Uterus (tissue), 4 donors: ENCODE results near the gene PBXIP1. TPM values are rescaled to one million over a fixed set of nuclear protein-coding genes. Genes with fewer than 3 reads are reported as not detected.

Experiments used
- DNase-seq, 2 donors: peaks; one replicate each; pipeline ENCODE4 v3.0.0-alpha.2; 2019 to 2020
- H3K27ac ChIP-seq, 2 donors: fragments of 200-600 bp; sonication (generic); 1 replicate in 1 of 2; 2 replicates in 1 of 2; pipeline ENCODE4 v1.5.1; 2016 to 2018
- H3K27me3 ChIP-seq, 2 donors: fragments of 200-600 bp; sonication (generic); one replicate each; pipeline ENCODE4 v1.5.1; 2018 to 2019; ENCODE audit warnings: control low read depth in 1 of 2
- H3K36me3 ChIP-seq, 2 donors: fragments of 200-600 bp; sonication (generic); one replicate each; pipeline ENCODE4 v1.5.1; 2019; ENCODE audit warnings: control low read depth in 1 of 2
- H3K4me1 ChIP-seq, 2 donors: fragments of 200-600 bp; sonication (generic); one replicate each; pipeline ENCODE4 v1.5.1; 2018 to 2019; ENCODE audit warnings: control low read depth in 1 of 2
- H3K4me3 ChIP-seq, 2 donors: fragments of 200-600 bp; sonication (generic); 1 replicate in 1 of 2; 2 replicates in 1 of 2; pipeline ENCODE4 v1.5.1; 2018 to 2019; ENCODE audit warnings: mild to moderate bottlenecking in 1 of 2
- H3K9me3 ChIP-seq, 2 donors: fragments of 200-600 bp; sonication (generic); one replicate each; pipeline ENCODE4 v1.5.1; 2019; ENCODE audit warnings: control low read depth in 1 of 2
- CTCF ChIP-seq, 4 experiments: fragments of 200-600 bp in 2 of 4; fragments of 450-650 bp in 2 of 4; sonication (generic) in 2 of 4; IDR thresholded peaks; one replicate each; pipeline ENCODE4 v1.5.1; 2016 to 2019; ENCODE audit warnings: antibody characterized with exemption in 4 of 4, mild to moderate bottlenecking in 2 of 4, moderate library complexity in 1 of 4
- POLR2A ChIP-seq, 2 donors: fragments of 450-650 bp; IDR thresholded peaks; one replicate each; pipeline ENCODE4 v1.6.1; 2016; ENCODE audit warnings: antibody characterized with exemption in 2 of 2, mild to moderate bottlenecking in 1 of 2, moderate library complexity in 1 of 2
- intact Hi-C: fragments of 100-400 bp; cut with DNase I; formaldehyde crosslinking; loops from one replicate; pipeline ENCODE4 v1.15.1; 2023; ENCODE audit warnings: low total_unique reads
- microRNA-seq: library from miRNA; unstranded; fragments of <30 nt; microRNA quantifications from one replicate; pipeline ENCODE4, GENCODE V29; 2016; ENCODE audit warnings: borderline microRNAs expressed, borderline replicate concordance
- small RNA-seq: library from RNA; depleted of rRNA; stranded (forward); fragments of <200 nt; gene quantifications from one replicate; pipeline ENCODE3, GENCODE V24; 2016
- total RNA-seq, 4 donors: library from RNA; depleted of rRNA in 3 of 4; stranded (reverse); fragments of >200 nt in 3 of 4; gene quantifications; one replicate each; pipeline versions ENCODE4 v1.1.0 to v1.2.4, GENCODE V29; 2014 to 2023
- donor health status: DM: yes; HTN: yes; CAD: no.

Gene PBXIP1
- total RNA-seq, 4 donors from 2014 or later, result 34.4 to 151 (median 88.6) TPM

- Histone ChIP-seq H3K4me1 (no peaks in the 10 kb centered on the region), H3K36me3 (no peaks in the 10 kb centered on the region), H3K27ac (no peak overlapping the region), H3K9me3 (no peaks in the 10 kb centered on the region), H3K27me3 (no peaks in the 10 kb centered on the region), H3K4me3 (no peak overlapping the region)
- TF ChIP-seq CTCF (IDR thresholded peaks at IDR 0.05) (no peak), POLR2A (IDR thresholded peaks at IDR 0.05) (no peak)
- intact Hi-C loops, result no loop called here
- no peak for DNase-seq
These were observed 56.9 kb downstream of the PBXIP1 start for GRCh38 chr1:154899041-154899440.

- no peak overlapping the region for H3K27ac ChIP-seq
- H3K9me3 ChIP-seq, result no peaks in the 10 kb centered on the region
- intact Hi-C loops, result no loop called here
- no peaks in the 10 kb centered on the region for H3K36me3 ChIP-seq
- no peak overlapping the region for H3K4me3 ChIP-seq
- no peaks in the 10 kb centered on the region for H3K4me1 ChIP-seq
- no peak for TF ChIP-seq CTCF (IDR thresholded peaks at IDR 0.05)
- no peak for TF ChIP-seq POLR2A (IDR thresholded peaks at IDR 0.05)
- H3K27me3 ChIP-seq, result no peaks in the 10 kb centered on the region
- DNase-seq, result no peak
These were observed 59.1 kb downstream of the PBXIP1 start for GRCh38 chr1:154896771-154897286.

- Histone ChIP-seq H3K27ac (no peak overlapping the region), H3K36me3 (no peaks in the 10 kb centered on the region), H3K4me3 (no peak overlapping the region), H3K9me3 (no peaks in the 10 kb centered on the region), H3K4me1 (no peaks in the 10 kb centered on the region), H3K27me3 (no peaks in the 10 kb centered on the region)
- TF ChIP-seq POLR2A (IDR thresholded peaks at IDR 0.05) (no peak), CTCF (IDR thresholded peaks at IDR 0.05) (no peak)
- intact Hi-C loops, result no loop called here
- DNase-seq, result no peak
These were observed 60.1 kb downstream of the PBXIP1 start for GRCh38 chr1:154895798-154896197.

Small RNAs within 50 kb of the gene (microRNA-seq; reads per million reads assigned to microRNA genes)
- not detected for gene MIR4258

Small RNAs within 50 kb of the gene (small RNA-seq; reads per million reads assigned to genes)
- not detected for gene MIR4258
- gene RF00017, result not detected

Other genes starting within 250 kb of the PBXIP1 start
- 10 to 100 TPM in 3 of 4 donors, 1 to 10 TPM in 1; 7.1 to 35.5 (median 12.1) TPM for gene KCNN3, start 85.8 kb downstream of the PBXIP1 start, total RNA-seq
- gene PMVK, start 19.4 kb downstream of the PBXIP1 start, total RNA-seq, result 10 to 100 TPM in 1 of 4 donors, 1 to 10 TPM in 3; 2.6 to 21.2 (median 6.4) TPM
- gene PYGO2, start 5.7 kb upstream of the PBXIP1 start, total RNA-seq, result 10 to 100 TPM in 3 of 4 donors, 1 to 10 TPM in 1; 10.0 to 36.4 (median 15.9) TPM
- 100 to 1,000 TPM in 2 of 4 donors, 10 to 100 TPM in 2; 93.5 to 149 (median 101) TPM for gene SHC1, start 14.6 kb upstream of the PBXIP1 start, total RNA-seq
- 10 to 100 TPM; 14.1 to 52.7 (median 22.8) TPM for gene CKS1B, start 18.6 kb upstream of the PBXIP1 start, total RNA-seq
- 10 to 100 TPM; 12.6 to 33.8 (median 20.7) TPM for gene FLAD1, start 27.2 kb upstream of the PBXIP1 start, total RNA-seq
- gene LENEP, start 37.5 kb upstream of the PBXIP1 start, total RNA-seq, result under 1 TPM in 1 of 4 donors, not detected in 3; 0.83 TPM
- 10 to 100 TPM in 2 of 4 donors, 1 to 10 TPM in 2; 3.8 to 53.4 (median 11.9) TPM for gene ZBTB7B, start 46.7 kb upstream of the PBXIP1 start, total RNA-seq
- gene DCST2, start 77.7 kb upstream of the PBXIP1 start, total RNA-seq, result 1 to 10 TPM in 1 of 4 donors, under 1 TPM in 1, not detected in 2; 0.07 to 1.6 TPM
- 1 to 10 TPM in 2 of 4 donors, not detected in 2; 1.1 to 3.5 TPM for gene DCST1, start 77.7 kb upstream of the PBXIP1 start, total RNA-seq
- 100 to 1,000 TPM in 3 of 4 donors, 10 to 100 TPM in 1; 58.6 to 270 (median 153) TPM for gene ADAM15, start 95.2 kb upstream of the PBXIP1 start, total RNA-seq
- gene EFNA4, start 107.6 kb upstream of the PBXIP1 start, total RNA-seq, result 1 to 10 TPM in 2 of 4 donors, not detected in 2; 8.0 to 8.4 TPM
- gene EFNA3, start 122.7 kb upstream of the PBXIP1 start, total RNA-seq, result 1 to 10 TPM in 3 of 4 donors, not detected in 1; 3.2 to 7.6 (median 3.3) TPM
- gene EFNA1, start 171.8 kb upstream of the PBXIP1 start, total RNA-seq, result 10 to 100 TPM; 22.3 to 58.5 (median 36.5) TPM
- gene SLC50A1, start 179.8 kb upstream of the PBXIP1 start, total RNA-seq, result 10 to 100 TPM in 3 of 4 donors, under 1 TPM in 1; 0.26 to 24.0 (median 21.8) TPM
- 10 to 100 TPM; 36.1 to 94.4 (median 85.4) TPM for gene DPM3, start 184.4 kb upstream of the PBXIP1 start, total RNA-seq
- gene KRTCAP2, start 217.2 kb upstream of the PBXIP1 start, total RNA-seq, result 100 to 1,000 TPM in 1 of 4 donors, 10 to 100 TPM in 2, 1 to 10 TPM in 1; 1.5 to 200 (median 62.5) TPM
- gene TRIM46, start 217.8 kb upstream of the PBXIP1 start, total RNA-seq, result 1 to 10 TPM in 3 of 4 donors, under 1 TPM in 1; 0.26 to 4.6 (median 2.5) TPM